Stimulated activated CD8-positive, alpha-beta memory T cell treated with anti-CD3 and anti-CD28 coated beads, Interleukin-4, amount 100 ng/mL, for 24 hours (primary cell): ENCODE measurements around the gene ARHGEF1.

Experiments
- DNase-seq: peaks from one replicate; pipeline ENCODE4 v3.0.0-alpha.2; 2020; ENCODE audit warnings: low read depth

Gene ARHGEF1

DNA sequence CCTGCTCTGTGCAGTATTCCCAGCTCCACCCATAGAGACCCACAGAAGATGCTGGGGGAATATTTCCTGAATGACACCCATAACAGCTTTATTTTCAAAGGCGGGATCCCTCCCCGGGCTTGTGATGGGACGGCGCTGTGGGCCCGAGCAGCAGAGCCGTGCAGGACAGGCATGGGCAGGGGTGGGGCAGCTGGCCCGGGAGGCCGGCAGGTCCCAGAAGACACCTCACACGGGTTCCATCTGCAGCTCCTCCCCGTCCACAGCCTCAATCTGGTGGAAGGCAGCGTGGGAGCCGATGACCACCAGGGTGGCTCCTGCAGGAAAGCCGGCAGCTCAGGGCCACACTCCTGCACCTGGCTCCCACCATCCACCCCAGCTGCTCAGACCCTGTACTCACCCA lies 73.6 kb downstream of the ARHGEF1 start:
- DNase-seq: no peak
